ENCODE results near the gene DHH.
A peak's percentile ranks its signal among the peaks of the same experiment; 100 is the strongest.

The DHH gene

GRCh38 chr12:49043241-49043640, 51.4 kb downstream of the DHH start:
- TF ChIP-seq TAF1 (IDR thresholded peaks at IDR 0.05; ENCODE audit: borderline replicate concordance, insufficient read depth, low read length) (no peak), REST (IDR thresholded peaks at IDR 0.05; ENCODE audit: insufficient read depth in 1 of 2, low read depth in 2 of 2, low read length in 2 of 2) (no peak), FOXP2 (optimal IDR thresholded peaks at IDR 0.05; ENCODE audit: borderline replicate concordance, extremely low read depth, extremely low read length, insufficient read depth) (no peak), SIN3A (IDR thresholded peaks at IDR 0.05; ENCODE audit: borderline replicate concordance, insufficient read depth, low read length) (no peak), POLR2AphosphoS5 (IDR thresholded peaks at IDR 0.05; ENCODE audit: low read depth, low read length) (no peak)

- TF ChIP-seq REST (IDR thresholded peaks at IDR 0.05; ENCODE audit: insufficient read depth in 1 of 2, low read depth in 2 of 2, low read length in 2 of 2): no peak
These were observed 52.6 kb downstream of the DHH start for GRCh38 chr12:49041881-49042484.

GRCh38 chr12:49041036-49041880, 53.3 kb downstream of the DHH start:
- no peak for TF ChIP-seq TAF1 (IDR thresholded peaks at IDR 0.05; ENCODE audit: borderline replicate concordance, insufficient read depth, low read length)
- TF ChIP-seq POLR2AphosphoS5 (IDR thresholded peaks at IDR 0.05; ENCODE audit: low read depth, low read length): 0 out of 2 replicates have a peak, but pooled peaks have one; percentile 24
- TF ChIP-seq SIN3A (IDR thresholded peaks at IDR 0.05; ENCODE audit: borderline replicate concordance, insufficient read depth, low read length): no peak

GRCh38 chr12:49040364-49040855, 54.2 kb downstream of the DHH start:
- no peak for TF ChIP-seq POLR2AphosphoS5 (IDR thresholded peaks at IDR 0.05; ENCODE audit: low read depth, low read length)
- no peak for TF ChIP-seq SIN3A (IDR thresholded peaks at IDR 0.05; ENCODE audit: borderline replicate concordance, insufficient read depth, low read length)
- TF ChIP-seq REST (IDR thresholded peaks at IDR 0.05; ENCODE audit: insufficient read depth in 1 of 2, low read depth in 2 of 2, low read length in 2 of 2): no peak
- no peak for TF ChIP-seq FOXP2 (optimal IDR thresholded peaks at IDR 0.05; ENCODE audit: borderline replicate concordance, extremely low read depth, extremely low read length, insufficient read depth)
- TF ChIP-seq TAF1 (IDR thresholded peaks at IDR 0.05; ENCODE audit: borderline replicate concordance, insufficient read depth, low read length): no peak

- TF ChIP-seq REST (IDR thresholded peaks at IDR 0.05; ENCODE audit: insufficient read depth in 1 of 2, low read depth in 2 of 2, low read length in 2 of 2) (no peak), POLR2AphosphoS5 (IDR thresholded peaks at IDR 0.05; ENCODE audit: low read depth, low read length) (no peak), FOXP2 (optimal IDR thresholded peaks at IDR 0.05; ENCODE audit: borderline replicate concordance, extremely low read depth, extremely low read length, insufficient read depth) (no peak), TAF1 (IDR thresholded peaks at IDR 0.05; ENCODE audit: borderline replicate concordance, insufficient read depth, low read length) (no peak), SIN3A (IDR thresholded peaks at IDR 0.05; ENCODE audit: borderline replicate concordance, insufficient read depth, low read length) (no peak)
These were observed 54.9 kb downstream of the DHH start for GRCh38 chr12:49039421-49040363.

Measured in PFSK-1 (cell line).